GM06990 (cell line): ENCODE measurements around the gene LMAN1L.

ENCODE experiments used
- DNase-seq: peaks from one replicate; pipeline ENCODE4 v3.0.0-alpha.2; 2011; ENCODE audit not compliant: insufficient read length; ENCODE audit errors: extremely low read depth
- H3K27me3 ChIP-seq: replicated peaks from 2 replicates; pipeline ENCODE4 v1.6.0; 2011; ENCODE audit warnings: low read length; ENCODE audit not compliant: control insufficient read depth, insufficient read depth
- H3K36me3 ChIP-seq: 2 replicates; pipeline ENCODE4 v1.5.1; 2011; ENCODE audit warnings: low read length; ENCODE audit not compliant: control insufficient read depth, insufficient read depth
- H3K4me3 ChIP-seq: replicated peaks from 2 replicates; pipeline ENCODE4 v1.5.1; 2011; ENCODE audit warnings: low read depth, mild to moderate bottlenecking, control low read depth, low read length
- TF ChIP-seq, protein P1 (sequence below): IDR thresholded peaks from 2 replicates; pipeline ENCODE4 v1.5.1; 2011; ENCODE audit warnings: low read length, control low read depth, mild to moderate bottlenecking, inconsistent platforms; ENCODE audit not compliant: insufficient read depth, poor library complexity, severe bottlenecking

LMAN1L gene

DNA sequence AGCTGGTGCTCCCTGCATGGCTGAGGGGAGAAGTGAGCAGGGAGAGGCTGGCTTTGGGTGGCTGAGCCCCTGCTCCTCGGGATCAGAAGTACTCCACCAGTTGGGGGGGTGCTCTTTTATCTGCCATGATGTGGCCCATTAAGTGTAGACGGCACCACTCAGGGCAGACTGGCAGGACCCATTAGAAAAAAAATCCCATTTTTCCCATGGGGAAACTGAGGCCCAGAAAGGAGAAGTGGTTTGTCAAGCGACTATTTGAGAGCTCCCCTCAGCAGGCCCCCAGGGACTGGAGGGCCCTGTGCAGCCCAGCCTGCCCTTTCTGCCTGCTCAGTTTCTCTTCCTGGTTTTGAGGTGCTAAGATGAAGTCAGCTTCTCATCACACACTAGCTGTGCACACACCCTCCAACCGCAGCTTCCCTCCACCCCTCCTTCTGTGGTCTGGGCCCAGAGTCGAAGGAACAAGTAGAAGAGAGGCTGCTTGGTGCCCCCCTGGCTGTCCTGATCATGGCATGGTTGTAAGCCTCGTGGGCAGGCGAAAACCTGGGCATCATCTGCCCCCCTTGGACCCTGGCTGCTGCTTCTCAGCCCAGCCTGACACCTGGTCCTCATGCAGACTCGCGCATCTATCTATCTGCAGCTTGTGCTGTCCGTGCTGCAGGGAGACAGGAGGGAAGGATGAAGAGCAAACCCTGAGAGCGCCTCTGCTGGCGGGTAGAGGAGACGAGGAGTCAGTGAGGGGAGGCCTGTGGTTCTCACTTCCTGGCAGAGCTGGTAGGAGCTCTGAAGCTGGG is 25.2 kb upstream of the LMAN1L start:
- Histone ChIP-seq H3K36me3 (peaks cover 14% of the 10 kb centered on the region), H3K27me3 (no peaks in the 10 kb centered on the region), H3K4me3 (peak overlapping the region; percentile 98)
- TF ChIP-seq, protein P1, sequence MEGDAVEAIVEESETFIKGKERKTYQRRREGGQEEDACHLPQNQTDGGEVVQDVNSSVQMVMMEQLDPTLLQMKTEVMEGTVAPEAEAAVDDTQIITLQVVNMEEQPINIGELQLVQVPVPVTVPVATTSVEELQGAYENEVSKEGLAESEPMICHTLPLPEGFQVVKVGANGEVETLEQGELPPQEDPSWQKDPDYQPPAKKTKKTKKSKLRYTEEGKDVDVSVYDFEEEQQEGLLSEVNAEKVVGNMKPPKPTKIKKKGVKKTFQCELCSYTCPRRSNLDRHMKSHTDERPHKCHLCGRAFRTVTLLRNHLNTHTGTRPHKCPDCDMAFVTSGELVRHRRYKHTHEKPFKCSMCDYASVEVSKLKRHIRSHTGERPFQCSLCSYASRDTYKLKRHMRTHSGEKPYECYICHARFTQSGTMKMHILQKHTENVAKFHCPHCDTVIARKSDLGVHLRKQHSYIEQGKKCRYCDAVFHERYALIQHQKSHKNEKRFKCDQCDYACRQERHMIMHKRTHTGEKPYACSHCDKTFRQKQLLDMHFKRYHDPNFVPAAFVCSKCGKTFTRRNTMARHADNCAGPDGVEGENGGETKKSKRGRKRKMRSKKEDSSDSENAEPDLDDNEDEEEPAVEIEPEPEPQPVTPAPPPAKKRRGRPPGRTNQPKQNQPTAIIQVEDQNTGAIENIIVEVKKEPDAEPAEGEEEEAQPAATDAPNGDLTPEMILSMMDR = peak; percentile 93
- DNase-seq = peak; percentile 94

DNA sequence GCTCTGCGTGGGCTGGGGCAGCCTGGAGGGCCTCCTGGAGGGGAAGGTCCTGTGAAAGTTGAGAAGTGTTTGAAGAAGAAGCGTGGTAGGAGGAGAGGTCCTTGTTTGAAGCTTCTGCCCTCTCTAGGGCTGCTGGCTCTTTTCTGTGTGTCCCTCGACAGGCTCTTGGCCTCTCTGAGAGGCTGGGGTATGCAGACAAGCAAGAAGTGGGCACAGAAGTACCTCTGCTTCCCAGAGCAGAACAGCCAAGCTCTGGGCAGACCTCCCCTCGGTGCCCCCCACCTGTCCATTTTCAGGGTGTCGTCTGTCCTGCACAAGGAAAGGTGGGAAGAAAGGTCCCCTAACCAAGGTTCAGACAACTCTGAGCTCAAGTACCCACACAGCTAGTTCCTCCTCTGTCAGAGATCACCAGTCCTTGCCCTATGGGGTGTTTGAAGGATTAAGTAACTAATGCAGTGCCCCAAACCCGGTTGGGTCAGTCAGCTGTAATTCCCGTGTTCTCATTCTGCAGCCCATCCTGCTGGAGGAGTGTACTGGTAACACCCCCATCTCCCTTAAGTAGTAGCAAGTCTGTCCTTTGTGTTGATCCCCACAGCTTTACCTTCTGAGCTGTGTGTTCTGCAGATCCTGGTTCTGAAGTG is 24.5 kb upstream of the LMAN1L start:
- TF ChIP-seq, protein P1 = no peak
- peaks cover 16% of the 10 kb centered on the region for H3K36me3 ChIP-seq
- H3K27me3 ChIP-seq = no peaks in the 10 kb centered on the region
- no peak for DNase-seq
- H3K4me3 ChIP-seq = peak overlapping the region; percentile 98

DNA sequence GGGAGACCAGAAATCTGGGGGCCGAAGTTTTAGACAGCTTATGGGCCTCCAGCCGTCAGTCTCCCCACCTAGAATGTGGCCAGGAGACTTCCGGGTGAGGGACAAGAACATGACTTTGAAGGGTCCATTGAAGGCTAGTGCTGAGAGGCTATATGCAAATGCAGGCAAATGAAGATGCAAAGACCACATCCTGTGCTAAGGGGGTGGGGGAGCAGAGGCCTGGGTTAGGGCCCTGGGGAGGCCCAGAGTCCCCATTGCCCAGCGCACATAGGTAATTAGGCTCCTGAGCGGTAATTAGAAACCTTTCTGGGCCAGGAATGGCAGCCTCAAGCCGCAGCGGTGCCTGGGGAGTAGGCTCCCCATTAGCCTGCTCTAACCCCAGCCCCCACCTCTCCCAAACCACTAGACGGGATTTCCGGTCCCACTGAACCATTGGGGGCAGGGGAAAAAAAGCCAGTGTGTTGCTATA is 23.9 kb upstream of the LMAN1L start:
- H3K27me3 ChIP-seq = no peaks in the 10 kb centered on the region
- peak overlapping the region; percentile 98 for H3K4me3 ChIP-seq
- DNase-seq = peak; percentile 89
- TF ChIP-seq, protein P1 = no peak
- peaks cover 16% of the 10 kb centered on the region for H3K36me3 ChIP-seq

DNA sequence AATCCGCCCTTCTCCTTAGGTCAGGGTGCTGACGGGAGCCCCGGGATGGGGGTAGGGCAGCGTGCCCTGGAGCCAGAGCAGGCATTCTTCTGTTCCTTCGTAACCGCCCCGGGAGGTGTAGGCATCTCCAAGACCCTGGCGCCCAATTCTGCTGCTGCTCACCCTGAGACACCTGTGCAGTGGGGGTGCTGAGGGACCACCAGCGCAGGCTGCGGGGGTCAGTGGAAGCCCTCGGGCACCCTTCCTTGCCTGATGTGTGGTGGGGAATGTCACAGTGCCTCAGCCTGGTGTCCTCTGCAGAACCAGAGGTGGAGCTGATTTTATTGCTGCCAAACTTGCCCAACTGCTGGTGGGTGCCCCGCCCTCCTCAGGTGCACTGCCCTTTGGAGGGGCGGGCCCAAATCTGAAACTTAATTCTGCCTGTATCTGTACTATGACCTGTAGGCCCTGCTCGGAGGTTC is 23.4 kb upstream of the LMAN1L start:
- DNase-seq = no peak
- Histone ChIP-seq H3K27me3 (no peaks in the 10 kb centered on the region), H3K4me3 (peak overlapping the region; percentile 98), H3K36me3 (peaks cover 16% of the 10 kb centered on the region)
- TF ChIP-seq, protein P1 = no peak

DNA sequence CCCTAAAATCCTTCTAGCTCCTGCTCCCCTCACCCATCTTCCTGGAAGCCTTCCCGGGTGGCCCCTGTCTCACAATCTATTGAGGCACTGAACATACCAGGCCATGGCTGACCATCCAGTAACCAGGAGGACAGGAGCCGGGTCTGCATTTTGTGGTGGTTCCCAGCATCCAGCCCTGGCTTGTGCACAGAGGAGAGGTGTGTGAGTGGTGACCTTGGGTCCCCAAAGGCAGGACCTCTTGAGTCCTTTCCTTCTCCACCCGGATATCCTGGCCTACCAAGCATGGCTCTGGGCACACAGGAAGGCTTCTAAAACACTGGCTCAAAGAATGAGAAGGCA is 22.9 kb upstream of the LMAN1L start:
- Histone ChIP-seq H3K27me3 (no peaks in the 10 kb centered on the region), H3K4me3 (peak overlapping the region; percentile 98), H3K36me3 (peaks cover 20% of the 10 kb centered on the region)
- TF ChIP-seq, protein P1 = no peak
- no peak for DNase-seq
